HG03378 (cell line): ENCODE data around the gene NUP98.

Source experiments
- ATAC-seq: cut with Tn5 transposase; IDR thresholded peaks from one replicate; pipeline ENCODE4 v1.9.1; 2021; ENCODE audit warnings: mild to moderate bottlenecking, moderate library complexity; ENCODE audit not compliant: unreplicated experiment

NUP98 gene

GRCh38 chr11:3797329-3798090, at the start of gene NUP98:
Gene NUP98 (minus strand): TSS chr11:3797554. CDS start chr11:3782117, 15,437 bp downstream.
- peak; percentile 93 for ATAC-seq

GRCh38 chr11:3845670-3846069, 48.3 kb upstream of the NUP98 start:
- no peak for ATAC-seq

GRCh38 chr11:3845246-3845645, 47.9 kb upstream of the NUP98 start:
- ATAC-seq: no peak

- ATAC-seq: no peak
Observed at GRCh38 chr11:3843326-3843725, 46.0 kb upstream of the NUP98 start.

GRCh38 chr11:3841426-3842350, 44.3 kb upstream of the NUP98 start:
- ATAC-seq: peak; percentile 62

- ATAC-seq: peak; percentile 13
Observed at GRCh38 chr11:3840870-3841425, 43.6 kb upstream of the NUP98 start, which contains the start of gene RHOG. Gene RHOG (minus strand): TSS chr11:3840959. CDS start chr11:3828138, 12,821 bp downstream.

GRCh38 chr11:3840004-3840869, 42.9 kb upstream of the NUP98 start:
- no peak for ATAC-seq

GRCh38 chr11:3838504-3838903, 41.1 kb upstream of the NUP98 start:
- no peak for ATAC-seq

GRCh38 chr11:3837793-3838192, 40.4 kb upstream of the NUP98 start:
- no peak for ATAC-seq

GRCh38 chr11:3836903-3837302, 39.5 kb upstream of the NUP98 start:
- no peak for ATAC-seq

GRCh38 chr11:3835751-3836150, 38.4 kb upstream of the NUP98 start:
- no peak for ATAC-seq

GRCh38 chr11:3834664-3835461, 37.5 kb upstream of the NUP98 start:
- ATAC-seq: no peak

GRCh38 chr11:3834349-3834663, 37.0 kb upstream of the NUP98 start:
- ATAC-seq: no peak

- ATAC-seq: no peak
Observed at GRCh38 chr11:3833449-3833848, 36.1 kb upstream of the NUP98 start.

- no peak for ATAC-seq
Observed at GRCh38 chr11:3832816-3833215, 35.5 kb upstream of the NUP98 start.

- ATAC-seq: no peak
Observed at GRCh38 chr11:3831378-3832239, 34.3 kb upstream of the NUP98 start.

- ATAC-seq: no peak
Observed at GRCh38 chr11:3830730-3831129, 33.4 kb upstream of the NUP98 start.

- ATAC-seq: no peak
Observed at GRCh38 chr11:3830088-3830487, 32.7 kb upstream of the NUP98 start.
